ENCODE measurements around the gene HIVEP3. TPM values are rescaled to one million over a fixed set of nuclear protein-coding genes. Genes with fewer than 3 reads are reported as not detected.
"Not testable (repeated sequence)": the region's sequence is repeated elsewhere in the genome, so short reads cannot be mapped to it uniquely, and the experiment has no call there.

HIVEP3 gene
- total RNA-seq, 4 donors from 2014 or later: 1.4 to 3.0 (median 2.3) TPM

DNA sequence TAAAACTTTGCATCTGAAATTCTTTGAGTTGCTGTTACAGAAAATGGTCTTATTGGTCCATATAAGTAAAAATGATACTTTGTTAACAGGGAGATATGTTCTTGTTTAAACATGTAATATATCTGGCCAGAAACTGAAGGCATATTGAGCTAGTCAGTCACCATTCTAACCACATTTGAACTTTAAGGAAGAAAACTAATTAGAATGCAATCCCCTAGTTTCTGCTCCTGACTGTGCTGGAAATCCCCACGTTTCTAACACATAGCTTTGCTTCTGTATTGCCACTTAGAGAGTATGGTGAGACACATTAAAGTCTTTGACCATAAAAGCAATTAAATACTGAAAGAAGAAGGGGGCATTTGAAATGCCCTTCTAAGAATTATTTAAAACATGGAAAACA is 32.1 kb upstream of the HIVEP3 start:
- whole genome bisulfite sequencing: 60% methylated on average over 1 of the region's 1 CpG
- no peaks in the 10 kb centered on the region for H3K9me3 ChIP-seq
- no peaks in the 10 kb centered on the region for H3K27me3 ChIP-seq
- peaks cover 0 to 2% (median 0%) of the 10 kb centered on the region in 4 donors for H3K4me1 ChIP-seq
- no peak overlapping the region for H3K27ac ChIP-seq (replicated peaks in 1 of 4)
- no peak for TF ChIP-seq POLR2AphosphoS5 (IDR thresholded peaks at IDR 0.05)
- no peak for TF ChIP-seq POLR2A (IDR thresholded peaks at IDR 0.05; ENCODE audit: low read depth)
- TF ChIP-seq EP300 (IDR thresholded peaks at IDR 0.05): no peak
- TF ChIP-seq, protein P1, sequence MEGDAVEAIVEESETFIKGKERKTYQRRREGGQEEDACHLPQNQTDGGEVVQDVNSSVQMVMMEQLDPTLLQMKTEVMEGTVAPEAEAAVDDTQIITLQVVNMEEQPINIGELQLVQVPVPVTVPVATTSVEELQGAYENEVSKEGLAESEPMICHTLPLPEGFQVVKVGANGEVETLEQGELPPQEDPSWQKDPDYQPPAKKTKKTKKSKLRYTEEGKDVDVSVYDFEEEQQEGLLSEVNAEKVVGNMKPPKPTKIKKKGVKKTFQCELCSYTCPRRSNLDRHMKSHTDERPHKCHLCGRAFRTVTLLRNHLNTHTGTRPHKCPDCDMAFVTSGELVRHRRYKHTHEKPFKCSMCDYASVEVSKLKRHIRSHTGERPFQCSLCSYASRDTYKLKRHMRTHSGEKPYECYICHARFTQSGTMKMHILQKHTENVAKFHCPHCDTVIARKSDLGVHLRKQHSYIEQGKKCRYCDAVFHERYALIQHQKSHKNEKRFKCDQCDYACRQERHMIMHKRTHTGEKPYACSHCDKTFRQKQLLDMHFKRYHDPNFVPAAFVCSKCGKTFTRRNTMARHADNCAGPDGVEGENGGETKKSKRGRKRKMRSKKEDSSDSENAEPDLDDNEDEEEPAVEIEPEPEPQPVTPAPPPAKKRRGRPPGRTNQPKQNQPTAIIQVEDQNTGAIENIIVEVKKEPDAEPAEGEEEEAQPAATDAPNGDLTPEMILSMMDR (IDR thresholded peaks at IDR 0.05): no peak
- intact Hi-C loops (cut with DNase I): no loop called here
- no peak for DNase-seq (ENCODE audit: extremely low spot score)
- no peak overlapping the region for H3K4me3 ChIP-seq
- no peaks in the 10 kb centered on the region for H3K36me3 ChIP-seq

DNA sequence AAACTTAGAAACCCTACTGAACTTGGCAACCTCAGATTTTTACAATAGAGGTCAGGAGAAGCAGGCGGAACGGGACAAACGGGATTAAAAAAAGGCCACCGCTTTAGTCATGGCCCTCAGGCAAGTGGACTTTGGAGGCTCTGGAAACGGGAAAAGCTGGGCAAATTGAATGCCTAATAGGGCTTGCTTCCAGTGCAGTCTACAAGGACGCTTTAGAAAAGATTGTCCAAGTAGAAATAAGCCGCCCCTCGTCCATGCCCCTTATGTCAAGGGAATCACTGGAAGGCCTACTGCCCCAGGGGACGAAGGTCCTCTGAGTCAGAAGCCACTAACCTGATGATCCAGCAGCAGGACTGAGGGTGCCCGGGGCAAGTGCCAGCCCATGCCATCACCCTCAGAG is 27.2 kb upstream of the HIVEP3 start:
- H3K36me3 ChIP-seq; H3K27me3 ChIP-seq; H3K4me3 ChIP-seq; H3K4me1 ChIP-seq; DNase-seq (ENCODE audit: extremely low spot score); H3K27ac ChIP-seq (replicated peaks in 1 of 4); intact Hi-C loops (cut with DNase I): not testable (repeated sequence)
- H3K9me3 ChIP-seq: peaks cover 0 to 17% (median 11%) of the 10 kb centered on the region in 4 donors
- 87% methylated on average over 8 of the region's 10 CpGs for WGBS

DNA sequence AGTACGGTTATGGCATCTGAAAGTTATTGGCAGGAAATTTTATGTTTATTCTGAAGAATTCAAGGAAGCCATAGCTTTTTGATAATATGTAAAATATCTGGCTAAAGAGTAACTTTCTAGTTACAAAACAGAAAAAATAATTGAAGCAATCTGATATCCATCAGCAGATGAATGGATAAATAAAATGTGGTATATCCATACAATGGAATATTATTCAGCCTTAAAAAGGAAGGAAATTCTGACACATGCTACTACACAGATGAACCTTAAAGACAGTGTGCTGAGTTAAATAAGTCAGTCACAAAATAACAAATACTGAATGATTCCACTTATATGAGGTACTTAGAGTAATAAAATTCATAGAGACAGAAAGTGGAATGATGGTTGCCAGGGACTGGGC is 25.0 kb upstream of the HIVEP3 start:
- WGBS: 95% methylated on average over 1 of the region's 1 CpG
- no peak for DNase-seq (ENCODE audit: extremely low spot score)

DNA sequence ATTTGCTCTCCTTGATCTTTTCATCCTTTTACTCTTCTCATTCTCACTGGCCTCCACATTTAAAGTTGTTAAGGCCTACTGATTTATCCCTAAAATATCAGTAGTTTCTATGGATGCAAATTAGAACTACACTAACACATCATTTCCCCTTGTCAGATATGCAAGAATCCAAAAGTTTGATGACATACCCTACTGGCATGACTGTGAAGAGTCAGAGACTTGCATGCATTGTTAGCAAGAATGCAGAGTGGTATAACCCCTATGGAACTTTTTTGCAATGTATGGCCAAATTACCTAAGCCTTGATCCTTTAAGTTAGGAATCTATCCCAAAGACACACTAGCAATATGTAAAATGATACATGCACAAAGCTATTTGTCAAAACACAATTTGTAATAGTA is 23.6 kb upstream of the HIVEP3 start:
- TF ChIP-seq POLR2AphosphoS5 (IDR thresholded peaks at IDR 0.05) (no peak), EP300 (IDR thresholded peaks at IDR 0.05) (no peak), POLR2A (IDR thresholded peaks at IDR 0.05; ENCODE audit: low read depth) (no peak)
- TF ChIP-seq, protein P1 (IDR thresholded peaks at IDR 0.05): no peak
- intact Hi-C loops (cut with DNase I): no loop called here
- Histone ChIP-seq H3K36me3 (no peaks in the 10 kb centered on the region), H3K4me1 (no peaks in the 10 kb centered on the region), H3K9me3 (peaks cover 0 to 17% (median 11%) of the 10 kb centered on the region in 4 donors), H3K4me3 (no peak overlapping the region), H3K27ac (replicated peaks in 1 of 4) (no peak overlapping the region), H3K27me3 (no peaks in the 10 kb centered on the region)
- no peak for DNase-seq (ENCODE audit: extremely low spot score)

More for the DNA sequence above, 25.0 kb upstream of the HIVEP3 start:
- Histone ChIP-seq H3K4me3 (no peak overlapping the region), H3K36me3 (no peaks in the 10 kb centered on the region), H3K27ac (replicated peaks in 1 of 4) (no peak overlapping the region), H3K27me3 (no peaks in the 10 kb centered on the region), H3K4me1 (no peaks in the 10 kb centered on the region), H3K9me3 (peaks cover 0 to 17% (median 11%) of the 10 kb centered on the region in 4 donors)
- intact Hi-C loops (cut with DNase I): no loop called here
- TF ChIP-seq, protein P1 (IDR thresholded peaks at IDR 0.05): no peak

DNA sequence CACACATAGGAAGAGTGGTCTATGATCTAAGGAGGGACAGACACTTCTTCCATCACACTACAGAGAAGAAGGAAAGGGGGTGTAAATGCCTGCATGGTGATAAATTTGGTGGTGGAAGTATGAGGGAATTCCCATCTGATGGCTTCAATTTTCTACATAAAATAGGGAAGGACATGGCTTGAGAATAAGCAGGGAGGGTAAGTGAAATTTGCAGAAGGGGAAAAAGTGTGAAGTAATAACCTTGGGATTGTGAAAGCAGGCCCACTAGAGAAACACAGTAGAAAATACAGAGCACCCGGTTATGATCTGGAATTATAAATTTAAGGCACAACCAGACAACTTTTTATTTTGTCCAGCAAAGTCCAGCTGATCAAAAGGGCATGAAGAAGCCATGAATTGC is 22.7 kb upstream of the HIVEP3 start:
- no peaks in the 10 kb centered on the region for H3K27me3 ChIP-seq
- WGBS: 65% methylated on average over 1 of the region's 1 CpG
- no peak overlapping the region for H3K27ac ChIP-seq (replicated peaks in 1 of 4)
- intact Hi-C loops (cut with DNase I): no loop called here
- no peak for DNase-seq (ENCODE audit: extremely low spot score)
- no peak overlapping the region for H3K4me3 ChIP-seq
- H3K9me3 ChIP-seq: peaks cover 0 to 17% (median 11%) of the 10 kb centered on the region in 4 donors
- H3K4me1 ChIP-seq: no peaks in the 10 kb centered on the region
- H3K36me3 ChIP-seq: no peaks in the 10 kb centered on the region
- TF ChIP-seq POLR2AphosphoS5 (IDR thresholded peaks at IDR 0.05) (no peak), POLR2A (IDR thresholded peaks at IDR 0.05; ENCODE audit: low read depth) (no peak), EP300 (IDR thresholded peaks at IDR 0.05) (no peak)
- TF ChIP-seq, protein P1 (IDR thresholded peaks at IDR 0.05): no peak
